HG03060 (cell line): ENCODE measurements around the gene OIP5.
"Not testable (repeated sequence)": the region's sequence is repeated elsewhere in the genome, so short reads cannot be mapped to it uniquely, and the experiment has no call there.

Experiments used
- ATAC-seq: cut with Tn5 transposase; IDR thresholded peaks from one replicate; pipeline ENCODE4 v1.9.1; 2021; ENCODE audit warnings: low read depth, moderate number of reproducible peaks; ENCODE audit not compliant: unreplicated experiment

OIP5 gene

DNA sequence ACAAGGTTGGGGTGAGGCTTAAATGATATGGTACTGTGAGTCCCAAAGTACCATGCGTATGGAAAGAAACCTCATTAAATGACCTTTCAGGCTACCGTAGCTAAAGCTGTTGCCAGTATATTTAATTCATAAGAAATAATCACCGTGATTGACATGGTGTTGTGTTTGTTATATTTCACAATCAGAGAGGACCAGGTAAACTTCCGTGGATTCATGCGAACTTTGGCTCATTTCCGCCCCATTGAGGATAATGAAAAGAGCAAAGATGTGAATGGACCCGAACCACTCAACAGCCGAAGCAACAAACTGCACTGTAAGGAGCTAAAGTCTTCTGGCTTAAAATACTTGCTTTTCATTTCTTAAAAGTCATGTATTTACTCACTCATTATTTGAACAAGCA, 69.8 kb downstream of the OIP5 start:
- ATAC-seq, result no peak

- ATAC-seq, result not testable (repeated sequence)
These were observed 71.5 kb downstream of the OIP5 start for GRCh38 chr15:41260924-41261323.

- ATAC-seq, result no peak
These were observed 72.7 kb downstream of the OIP5 start for GRCh38 chr15:41259546-41260189.
